Neutrophil (primary cell): ENCODE results near the gene RAD54L.
A peak's percentile ranks its signal among the peaks of the same experiment; 100 is the strongest.
"Not testable (repeated sequence)": the region's sequence is repeated elsewhere in the genome, so short reads cannot be mapped to it uniquely, and the experiment has no call there.

Source experiments
- H3K27ac ChIP-seq: fragments of 200-600 bp; sonication (generic); 2 replicates; pipeline ENCODE4 v1.5.1; 2016; ENCODE audit warnings: mild to moderate bottlenecking, moderate library complexity
- H3K27me3 ChIP-seq: fragments of 200-600 bp; sonication (generic); 2 replicates; pipeline ENCODE4 v1.6.0; 2016; ENCODE audit warnings: mild to moderate bottlenecking
- H3K36me3 ChIP-seq: fragments of 200-600 bp; sonication (generic); 2 replicates; pipeline ENCODE4 v1.5.1; 2017
- H3K4me1 ChIP-seq, 2 experiments: fragments of 200-600 bp in 1 of 2; sonication (generic) in 1 of 2; 1 replicate in 1 of 2; 2 replicates in 1 of 2; pipeline versions ENCODE4 v1.5.1 to v1.6.1; 2013 to 2016; ENCODE audit warnings: low read depth in 1 of 2, low read length in 1 of 2, mild to moderate bottlenecking in 1 of 2, moderate library complexity in 1 of 2; ENCODE audit not compliant: control insufficient read depth in 1 of 2, insufficient read depth in 1 of 2
- H3K4me3 ChIP-seq, 2 experiments: fragments of 200-600 bp in 1 of 2; sonication (generic) in 1 of 2; 1 replicate in 1 of 2; 2 replicates in 1 of 2; pipeline ENCODE4 v1.5.1; 2013 to 2016; ENCODE audit warnings: low read depth in 1 of 2, low read length in 1 of 2, mild to moderate bottlenecking in 1 of 2, moderate library complexity in 1 of 2
- H3K9me3 ChIP-seq: fragments of 200-600 bp; sonication (generic); 2 replicates; pipeline ENCODE4 v1.5.1; 2016
- CTCF ChIP-seq: fragments of 200-600 bp; sonication (generic); IDR thresholded peaks from 2 replicates; pipeline ENCODE4 v1.5.1; 2016; ENCODE audit warnings: antibody characterized with exemption

The RAD54L gene

GRCh38 chr1:46309401-46310159 is 62.0 kb downstream of the RAD54L start:
- no peak for TF ChIP-seq CTCF
- Histone ChIP-seq H3K4me3 (no peak overlapping the region), H3K27me3 (no peaks in the 10 kb centered on the region), H3K36me3 (peaks cover 39% of the 10 kb centered on the region), H3K27ac (peak overlapping the region; percentile 72), H3K9me3 (no peaks in the 10 kb centered on the region), H3K4me1 (peaks cover 35% of the 10 kb centered on the region in 2 experiments)

- Histone ChIP-seq H3K9me3 (no peaks in the 10 kb centered on the region), H3K4me1 (peaks cover 31 to 32% of the 10 kb centered on the region in 2 experiments), H3K36me3 (peaks cover 39% of the 10 kb centered on the region), H3K27me3 (no peaks in the 10 kb centered on the region), H3K4me3 (no peak overlapping the region), H3K27ac (no peak overlapping the region)
- TF ChIP-seq CTCF = no peak
Observed at GRCh38 chr1:46310321-46310720, 62.8 kb downstream of the RAD54L start.

- peaks cover 54% of the 10 kb centered on the region for H3K36me3 ChIP-seq
- H3K27ac ChIP-seq = no peak overlapping the region
- no peaks in the 10 kb centered on the region for H3K27me3 ChIP-seq
- no peak for TF ChIP-seq CTCF
- no peaks in the 10 kb centered on the region for H3K4me1 ChIP-seq
- H3K4me3 ChIP-seq = no peak overlapping the region
- no peaks in the 10 kb centered on the region for H3K9me3 ChIP-seq
Observed at GRCh38 chr1:46315669-46316403, 68.3 kb downstream of the RAD54L start.

GRCh38 chr1:46317323-46317722 is 69.8 kb downstream of the RAD54L start:
- Histone ChIP-seq H3K4me1 (no peaks in the 10 kb centered on the region), H3K4me3 (no peak overlapping the region), H3K9me3 (no peaks in the 10 kb centered on the region), H3K36me3 (peaks cover 43% of the 10 kb centered on the region), H3K27ac (no peak overlapping the region), H3K27me3 (no peaks in the 10 kb centered on the region)
- TF ChIP-seq CTCF = no peak

- H3K27ac ChIP-seq, H3K4me1 ChIP-seq: not testable (repeated sequence)
Observed at GRCh38 chr1:46319301-46319700, 71.7 kb downstream of the RAD54L start.

GRCh38 chr1:46319960-46320914 is 72.7 kb downstream of the RAD54L start:
- not testable (repeated sequence) for H3K4me1 ChIP-seq, H3K9me3 ChIP-seq, H3K27me3 ChIP-seq, H3K27ac ChIP-seq, H3K4me3 ChIP-seq
- peaks cover 22% of the 10 kb centered on the region for H3K36me3 ChIP-seq

More at GRCh38 chr1:46319301-46319700, 71.7 kb downstream of the RAD54L start:
- not testable (repeated sequence) for H3K27me3 ChIP-seq, H3K9me3 ChIP-seq, H3K4me3 ChIP-seq
- peaks cover 23% of the 10 kb centered on the region for H3K36me3 ChIP-seq

- not testable (repeated sequence) for H3K9me3 ChIP-seq, H3K4me3 ChIP-seq, H3K27me3 ChIP-seq, H3K36me3 ChIP-seq, H3K27ac ChIP-seq, H3K4me1 ChIP-seq
Observed at GRCh38 chr1:46322191-46322590, 74.6 kb downstream of the RAD54L start.

GRCh38 chr1:46325285-46326076 is 77.9 kb downstream of the RAD54L start:
- not testable (repeated sequence) for H3K27ac ChIP-seq, H3K4me1 ChIP-seq, H3K36me3 ChIP-seq, H3K27me3 ChIP-seq, H3K9me3 ChIP-seq, H3K4me3 ChIP-seq
